Neuronal stem cell (in vitro differentiated cells): ENCODE data around the gene MAML2.

Experiments
- DNase-seq: peaks from one replicate; pipeline ENCODE4 v3.0.0-alpha.2; 2013; ENCODE audit warnings: low spot score
- H2AFZ ChIP-seq: one replicate; pipeline ENCODE4 v1.6.1; 2013; ENCODE audit warnings: mild to moderate bottlenecking, low read length, inconsistent platforms
- H2AK5ac ChIP-seq: 2 replicates; pipeline ENCODE4 v1.6.1; 2013; ENCODE audit warnings: low read depth, mild to moderate bottlenecking, inconsistent platforms, low read length, moderate library complexity, mixed read lengths
- H2BK120ac ChIP-seq: 2 replicates; pipeline ENCODE4 v1.6.1; 2013; ENCODE audit warnings: low read depth, mild to moderate bottlenecking, inconsistent platforms, low read length, moderate library complexity, mixed read lengths
- H2BK12ac ChIP-seq: one replicate; pipeline ENCODE4 v1.6.1; 2013; ENCODE audit warnings: low read length, inconsistent platforms
- H2BK15ac ChIP-seq: 2 replicates; pipeline ENCODE4 v1.6.1; 2013; ENCODE audit warnings: mild to moderate bottlenecking, low read length, inconsistent platforms, mixed read lengths
- H2BK5ac ChIP-seq: one replicate; pipeline ENCODE4 v1.6.1; 2013; ENCODE audit warnings: inconsistent platforms, mild to moderate bottlenecking, low read length, moderate library complexity
- H3K14ac ChIP-seq: one replicate; pipeline ENCODE4 v1.6.1; 2013; ENCODE audit warnings: low read length, inconsistent platforms
- H3K18ac ChIP-seq: 2 replicates; pipeline ENCODE4 v1.6.1; 2013; ENCODE audit warnings: low read length, inconsistent platforms
- H3K23ac ChIP-seq: 2 replicates; pipeline ENCODE4 v1.6.1; 2013; ENCODE audit warnings: low read depth, mild to moderate bottlenecking, mixed read lengths, low read length, inconsistent platforms; ENCODE audit not compliant: poor library complexity
- H3K27ac ChIP-seq: replicated peaks from 3 replicates; pipeline ENCODE4 v1.5.1; 2013; ENCODE audit warnings: low read length, inconsistent platforms
- H3K27me3 ChIP-seq, 3 experiments: 2 replicates each; pipeline ENCODE4 v1.6.1; 2013; ENCODE audit warnings: low read length in 3 of 3, mild to moderate bottlenecking in 2 of 3, inconsistent platforms in 1 of 3, low read depth in 1 of 3, mixed read lengths in 1 of 3, moderate library complexity in 1 of 3; ENCODE audit not compliant: control insufficient read depth in 3 of 3, insufficient read depth in 3 of 3
- H3K36me3 ChIP-seq, 2 donors: replicated peaks in 1 of 2; 2 replicates each; pipeline ENCODE4 v1.6.1; 2013; ENCODE audit warnings: low read length in 2 of 2; ENCODE audit not compliant: control insufficient read depth in 2 of 2, insufficient read depth in 2 of 2
- H3K4ac ChIP-seq: 2 replicates; pipeline ENCODE4 v1.6.1; 2013; ENCODE audit warnings: inconsistent platforms, mild to moderate bottlenecking, low read length, moderate library complexity
- H3K4me1 ChIP-seq, 2 donors: 1 replicate in 1 of 2; 2 replicates in 1 of 2; pipeline ENCODE4 v1.6.1; 2013; ENCODE audit warnings: low read length in 2 of 2, low read depth in 1 of 2; ENCODE audit not compliant: control insufficient read depth in 2 of 2, insufficient read depth in 1 of 2
- H3K4me2 ChIP-seq: one replicate; pipeline ENCODE4 v1.6.1; 2013; ENCODE audit warnings: mild to moderate bottlenecking, low read length, inconsistent platforms; ENCODE audit not compliant: insufficient read depth, poor library complexity, severe bottlenecking
- H3K4me3 ChIP-seq, 2 donors: 2 replicates each; pipeline ENCODE4 v1.5.1; 2013; ENCODE audit warnings: low read length in 2 of 2, mild to moderate bottlenecking in 2 of 2, inconsistent platforms in 1 of 2, moderate library complexity in 1 of 2
- H3K79me1 ChIP-seq: one replicate; pipeline ENCODE4 v1.6.1; 2013; ENCODE audit warnings: low read depth, mild to moderate bottlenecking, inconsistent platforms, low read length, moderate library complexity
- H3K9ac ChIP-seq: one replicate; pipeline ENCODE4 v1.6.1; 2013; ENCODE audit warnings: mild to moderate bottlenecking, low read depth, low read length, inconsistent platforms; ENCODE audit not compliant: poor library complexity
- H3K9me3 ChIP-seq, 2 donors: replicated peaks in 1 of 2; 2 replicates each; pipeline versions ENCODE3 to v1.6.1; 2013; ENCODE audit warnings: low read length in 2 of 2, mild to moderate bottlenecking in 2 of 2, inconsistent platforms in 1 of 2, low read depth in 1 of 2, mixed read lengths in 1 of 2, moderate library complexity in 1 of 2; ENCODE audit not compliant: control insufficient read depth in 2 of 2, insufficient read depth in 1 of 2
- H4K8ac ChIP-seq: one replicate; pipeline ENCODE4 v1.6.1; 2013; ENCODE audit warnings: low read depth, mild to moderate bottlenecking, inconsistent platforms, low read length, moderate library complexity
- H4K91ac ChIP-seq: one replicate; pipeline ENCODE4 v1.6.1; 2013; ENCODE audit warnings: low read length, low read depth, mild to moderate bottlenecking, inconsistent platforms; ENCODE audit not compliant: poor library complexity
- WGBS, 2 donors: extraction: QIAGEN DNeasy Blood & Tissue Kit; methylation state at CpG; one replicate each; pipeline ENCODE4 v1.1.7; 2013; ENCODE audit warnings: missing lambda C conversion rate in 2 of 2, mixed read lengths in 1 of 2; ENCODE audit not compliant: insufficient read length in 2 of 2, insufficient replicate concordance in 1 of 2; ENCODE audit errors: extremely low coverage in 2 of 2; 5-methylcytosine and 5-hydroxymethylcytosine counted together

Gene MAML2

DNA sequence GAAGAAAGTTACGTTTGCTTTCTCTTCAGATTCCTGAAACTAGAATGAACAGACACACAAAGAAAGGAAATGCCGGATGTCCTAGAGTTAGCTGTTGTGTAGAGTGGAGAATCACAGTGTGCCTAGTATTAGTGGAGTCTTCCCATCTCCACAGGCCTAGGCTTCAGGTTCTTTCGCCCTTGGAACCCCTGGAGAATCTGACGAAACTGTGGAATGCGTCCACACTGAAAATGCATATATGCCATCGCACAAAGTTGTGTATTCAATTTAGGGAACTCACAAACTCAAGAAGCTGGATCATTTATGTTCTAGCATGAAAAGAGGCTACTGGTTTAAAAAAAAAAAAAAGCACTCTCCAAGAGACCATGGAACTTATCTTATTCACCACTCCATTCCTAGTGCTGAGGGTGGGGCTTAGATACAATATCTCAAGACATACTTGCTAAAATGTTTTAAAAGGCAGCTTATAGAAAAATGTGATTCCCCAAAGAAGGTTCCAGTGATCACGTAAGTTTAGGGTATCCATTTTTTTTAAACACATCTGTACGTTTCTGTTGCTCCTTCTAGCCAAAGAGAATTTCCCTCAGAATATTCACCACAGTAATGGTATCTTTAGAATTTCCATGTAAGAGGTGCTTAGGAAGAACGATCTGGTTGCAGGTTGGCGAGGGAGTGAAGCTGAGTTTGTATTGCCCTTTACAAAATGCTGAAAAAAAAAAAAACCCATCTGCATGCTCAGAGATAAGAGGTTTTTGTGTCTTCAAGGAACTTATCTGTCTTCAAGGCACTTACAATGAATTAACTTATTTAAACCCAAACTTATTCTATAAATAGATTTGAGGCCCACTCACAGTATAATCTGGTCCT is 20.0 kb downstream of the MAML2 start:
- Histone ChIP-seq H4K91ac (no peak overlapping the region), H2BK15ac (no peak overlapping the region), H3K4me3 (no peak overlapping the region), H3K27me3 (no peaks in the 10 kb centered on the region), H3K4me2 (no peak overlapping the region), H3K9ac (no peak overlapping the region), H2BK5ac (no peak overlapping the region), H3K14ac (no peak overlapping the region), H4K8ac (no peak overlapping the region), H3K23ac (no peak overlapping the region), H2BK120ac (no peak overlapping the region), H3K4ac (no peak overlapping the region), H2AK5ac (no peak overlapping the region), H3K36me3 (peaks cover 0 to 12% of the 10 kb centered on the region in 2 donors), H3K27ac (no peak overlapping the region), H3K79me1 (no peaks in the 10 kb centered on the region), H3K4me1 (peaks cover 6 to 18% of the 10 kb centered on the region in 2 donors), H2AFZ (no peak overlapping the region), H3K18ac (no peak overlapping the region), H3K9me3 (peaks cover 0 to 19% of the 10 kb centered on the region in 2 donors), H2BK12ac (no peak overlapping the region)
- no peak for DNase-seq
- WGBS, 2 donors, result no CpG with 5 or more reads among the region's 10 CpGs

DNA sequence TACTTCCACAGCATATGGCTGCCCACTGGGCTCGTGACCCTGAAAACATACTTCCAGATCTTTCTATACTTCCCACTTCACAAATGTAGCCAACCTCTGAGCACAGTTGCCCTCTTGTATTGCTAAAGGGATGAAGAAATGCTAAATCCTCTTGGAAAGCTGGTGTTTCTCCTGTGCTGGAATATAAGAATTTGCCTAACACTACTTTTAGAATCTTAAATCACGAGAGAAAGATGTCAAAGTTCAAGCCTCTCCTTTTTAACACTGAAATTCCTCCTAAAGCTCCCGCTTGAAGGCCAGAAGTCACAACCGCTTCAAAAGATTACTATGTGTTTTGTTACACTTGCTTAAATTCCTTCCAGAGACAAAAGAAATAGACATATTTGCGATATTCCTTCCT is 21.9 kb downstream of the MAML2 start:
- H3K4me3 ChIP-seq, result no peak overlapping the region
- H3K4ac ChIP-seq, result no peak overlapping the region
- H2BK5ac ChIP-seq, result no peak overlapping the region
- H2AFZ ChIP-seq, result no peak overlapping the region
- no peak overlapping the region for H2BK12ac ChIP-seq
- no peak overlapping the region for H2AK5ac ChIP-seq
- no peak overlapping the region for H2BK120ac ChIP-seq
- no peaks in the 10 kb centered on the region for H3K27me3 ChIP-seq
- H3K36me3 ChIP-seq, result peaks cover 0 to 20% of the 10 kb centered on the region in 2 donors
- H3K9ac ChIP-seq, result no peak overlapping the region
- no CpG with 5 or more reads among the region's 5 CpGs for WGBS, 2 donors
- no peak overlapping the region for H3K27ac ChIP-seq
- H4K91ac ChIP-seq, result no peak overlapping the region
- H3K14ac ChIP-seq, result no peak overlapping the region
- DNase-seq, result no peak
- H2BK15ac ChIP-seq, result no peak overlapping the region
- H3K79me1 ChIP-seq, result no peaks in the 10 kb centered on the region
- H3K18ac ChIP-seq, result no peak overlapping the region
- peaks cover 0 to 19% of the 10 kb centered on the region in 2 donors for H3K9me3 ChIP-seq
- no peak overlapping the region for H3K4me2 ChIP-seq
- no peak overlapping the region for H4K8ac ChIP-seq
- H3K23ac ChIP-seq, result no peak overlapping the region
- H3K4me1 ChIP-seq, result peaks cover 6 to 13% of the 10 kb centered on the region in 2 donors

DNA sequence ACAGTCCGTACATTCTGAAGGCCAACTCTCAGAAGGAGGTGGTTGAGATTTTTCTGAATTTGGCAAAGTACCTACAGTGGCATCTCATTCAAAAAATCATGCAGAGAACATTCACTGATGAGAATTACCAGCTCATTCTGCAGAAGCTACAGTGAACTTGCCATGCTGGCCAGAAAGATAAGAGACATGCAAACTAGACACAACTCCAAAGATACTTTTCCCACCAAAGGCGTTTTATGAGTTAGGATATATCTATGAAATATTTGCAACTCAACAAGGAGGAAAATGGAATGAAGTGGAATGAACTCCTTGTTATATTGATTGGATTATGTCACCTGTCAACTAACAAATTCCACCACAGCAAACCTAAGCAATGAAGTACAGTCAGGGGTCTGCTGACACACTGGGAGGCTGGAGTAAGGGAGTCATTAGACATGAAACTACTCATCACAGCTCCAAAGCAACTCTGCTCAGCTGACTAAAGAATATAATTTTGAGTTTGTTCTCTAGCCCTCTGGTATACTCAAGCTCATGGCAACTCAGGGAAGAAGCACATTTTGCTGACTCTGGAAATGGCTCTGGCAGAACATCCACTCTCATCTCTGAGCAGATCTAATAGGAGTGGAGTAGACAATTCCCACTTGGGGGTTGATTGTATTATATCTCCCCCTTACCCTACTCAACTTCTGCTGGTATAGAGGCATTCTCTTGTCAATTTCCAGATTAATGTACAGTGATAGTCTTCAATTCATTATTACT is 22.9 kb downstream of the MAML2 start:
- DNase-seq, result no peak
- Histone ChIP-seq H3K9me3 (peaks cover 0 to 19% of the 10 kb centered on the region in 2 donors), H3K4me2 (no peak overlapping the region), H3K23ac (no peak overlapping the region), H3K9ac (no peak overlapping the region), H3K4ac (no peak overlapping the region), H3K4me1 (peaks cover 4 to 8% of the 10 kb centered on the region in 2 donors), H3K14ac (no peak overlapping the region), H4K8ac (no peak overlapping the region), H3K36me3 (peaks cover 0 to 20% of the 10 kb centered on the region in 2 donors), H2AFZ (no peak overlapping the region), H2AK5ac (no peak overlapping the region), H3K27me3 (no peaks in the 10 kb centered on the region), H2BK120ac (no peak overlapping the region), H3K18ac (no peak overlapping the region), H2BK15ac (no peak overlapping the region), H2BK12ac (no peak overlapping the region), H3K4me3 (no peak overlapping the region), H3K79me1 (no peaks in the 10 kb centered on the region), H4K91ac (no peak overlapping the region), H3K27ac (no peak overlapping the region), H2BK5ac (no peak overlapping the region)
- no CpG with 5 or more reads among the region's 2 CpGs for WGBS, 2 donors

DNA sequence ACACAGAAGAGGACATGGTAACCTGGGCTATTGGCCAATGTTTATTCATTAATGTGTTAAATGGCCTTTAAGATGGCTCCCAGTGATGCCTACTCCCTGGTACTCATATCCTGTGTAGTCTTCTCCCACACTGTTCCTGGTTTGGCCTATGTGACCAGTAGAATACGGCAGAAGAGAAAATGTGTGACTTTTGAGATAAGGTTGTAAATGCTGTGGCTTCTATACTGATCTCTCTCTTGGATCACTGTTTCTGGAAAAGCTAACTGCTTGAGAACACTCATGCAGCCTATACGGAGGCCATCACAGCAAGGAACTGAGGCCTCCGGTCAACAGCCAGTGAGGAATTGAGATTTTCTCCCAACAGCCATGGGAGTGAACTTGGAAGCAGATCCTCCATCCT is 24.1 kb downstream of the MAML2 start:
- Histone ChIP-seq H3K14ac (no peak overlapping the region), H2BK120ac (no peak overlapping the region), H2BK15ac (no peak overlapping the region), H2BK5ac (no peak overlapping the region), H3K18ac (no peak overlapping the region), H3K27me3 (no peaks in the 10 kb centered on the region), H3K9ac (no peak overlapping the region), H3K36me3 (peaks cover 0 to 20% of the 10 kb centered on the region in 2 donors), H3K4me3 (no peak overlapping the region), H2AK5ac (no peak overlapping the region), H4K91ac (no peak overlapping the region), H3K4me2 (no peak overlapping the region), H3K27ac (no peak overlapping the region), H2BK12ac (no peak overlapping the region), H4K8ac (no peak overlapping the region), H3K4me1 (peaks cover 2 to 6% of the 10 kb centered on the region in 2 donors), H3K9me3 (peaks cover 0 to 17% of the 10 kb centered on the region in 2 donors), H3K4ac (no peak overlapping the region), H3K23ac (no peak overlapping the region), H2AFZ (no peak overlapping the region), H3K79me1 (no peaks in the 10 kb centered on the region)
- WGBS, 2 donors, result no CpG with 5 or more reads among the region's 3 CpGs
- no peak for DNase-seq
